Measurements from ENCODE around the gene PATE4.
A peak's percentile ranks its signal among the peaks of the same experiment; 100 is the strongest.
"Not testable (repeated sequence)": the region's sequence is repeated elsewhere in the genome, so short reads cannot be mapped to it uniquely, and the experiment has no call there.

Gene PATE4, protein sequence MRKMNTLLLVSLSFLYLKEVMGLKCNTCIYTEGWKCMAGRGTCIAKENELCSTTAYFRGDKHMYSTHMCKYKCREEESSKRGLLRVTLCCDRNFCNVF

GRCh38 chr11:125833016-125833415 lies at the start of gene PATE4:
Gene PATE4, plus strand, starts transcription at chr11:125833316. Its CDS starts 44 bp downstream, at chr11:125833360.
- DNase-seq, result no peak

DNA sequence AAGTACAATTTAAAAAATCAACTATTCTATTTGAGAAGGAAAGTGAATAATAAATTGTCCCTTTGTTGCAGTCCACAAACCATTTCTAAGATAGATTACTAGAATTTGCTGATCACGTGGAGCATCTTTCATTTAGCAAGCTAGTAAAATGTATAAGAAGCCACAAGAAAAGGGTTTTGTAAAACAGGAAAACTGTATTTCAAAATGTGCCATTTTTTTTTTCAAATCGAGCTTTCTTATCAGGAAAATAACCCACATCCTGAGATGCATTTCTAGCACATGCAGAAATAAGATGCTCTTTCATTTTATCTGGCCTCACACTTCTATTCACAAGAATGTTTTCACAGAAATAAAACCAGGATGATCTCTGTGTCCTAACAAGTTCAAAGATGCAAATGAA lies 48.4 kb upstream of the PATE4 start:
- DNase-seq, result no peak

DNA sequence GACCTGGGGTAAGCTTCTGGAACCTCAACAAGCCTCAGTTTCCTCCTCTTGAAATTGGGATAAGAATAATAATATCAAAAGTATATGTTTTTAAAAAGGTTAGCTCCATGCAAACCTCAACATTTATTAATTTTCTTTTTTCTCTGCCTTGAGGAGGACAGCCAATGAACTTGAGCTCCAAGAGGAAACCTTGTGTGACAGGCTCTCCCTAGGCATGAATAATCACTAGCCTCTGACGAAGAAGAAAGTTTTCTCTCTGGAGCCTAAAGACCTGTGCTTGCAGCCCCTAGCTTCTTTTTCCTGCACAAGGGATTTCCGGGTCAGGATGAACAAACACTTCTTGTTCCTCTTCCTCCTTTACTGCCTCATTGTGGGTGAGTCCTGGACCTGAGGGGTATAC lies 45.3 kb upstream of the PATE4 start, which contains the start of gene PATE3:
Gene PATE3, plus strand, starts transcription at position 301 of the 400 bp plus-strand sequence. Its CDS starts 25 bp downstream, at position 326.
- DNase-seq, result no peak

DNA sequence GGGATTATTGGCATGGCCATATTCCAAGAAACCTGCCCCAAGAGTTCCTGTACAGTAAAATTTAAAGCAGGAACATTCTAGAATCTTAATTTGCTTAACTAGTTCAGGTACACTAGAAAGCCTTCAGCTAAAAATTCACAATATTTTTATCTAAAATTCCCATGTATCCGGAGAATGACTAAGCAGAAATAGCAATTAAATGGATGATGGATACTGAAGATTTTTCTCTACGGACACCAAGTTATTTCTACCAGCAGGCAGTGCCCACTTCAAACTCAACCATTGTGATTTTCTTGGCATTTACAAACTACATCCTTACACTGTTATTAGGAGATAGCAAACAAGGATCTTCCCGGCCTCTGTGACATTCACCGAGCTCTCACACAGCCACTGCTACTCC lies 42.3 kb upstream of the PATE4 start:
- no peak for DNase-seq

DNA sequence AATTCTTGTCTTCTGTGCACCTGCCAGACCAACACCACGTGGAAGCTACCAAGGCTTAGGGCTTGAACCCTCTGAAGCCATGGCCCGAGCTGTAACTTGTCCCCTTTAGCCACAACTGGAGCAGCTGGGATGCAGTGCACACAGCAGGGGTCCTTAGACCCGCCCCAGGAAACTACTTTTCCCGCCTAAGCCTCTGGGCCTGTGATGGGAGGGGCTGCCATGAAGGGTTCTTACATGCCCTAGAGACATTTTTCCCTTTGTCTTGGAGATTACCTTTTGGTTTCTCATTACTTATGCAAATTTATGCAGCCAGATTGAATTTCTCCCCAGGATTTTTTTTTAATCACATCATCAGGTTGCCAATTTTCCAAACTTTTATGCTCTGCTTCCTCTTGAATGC lies 35.5 kb upstream of the PATE4 start:
- DNase-seq, result no peak

DNA sequence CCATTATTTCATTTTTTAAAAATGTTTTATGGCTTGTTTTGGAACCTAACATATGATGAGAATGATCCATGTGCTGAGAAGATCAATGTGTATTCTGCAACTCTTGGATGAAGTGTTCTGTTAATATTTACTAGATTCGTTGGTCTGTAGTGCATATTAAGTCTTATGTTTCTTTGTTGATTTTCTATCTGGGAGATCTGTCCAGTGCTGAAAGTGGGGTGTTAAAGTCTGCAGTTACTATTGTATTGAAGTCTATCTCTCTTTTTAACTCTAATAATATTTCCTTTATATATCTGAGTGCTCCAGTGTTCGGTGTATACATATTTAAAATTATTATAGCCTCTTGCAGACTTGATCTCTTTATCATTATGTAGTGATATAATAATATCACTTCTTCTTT lies 33.3 kb upstream of the PATE4 start:
- no peak for DNase-seq

DNA sequence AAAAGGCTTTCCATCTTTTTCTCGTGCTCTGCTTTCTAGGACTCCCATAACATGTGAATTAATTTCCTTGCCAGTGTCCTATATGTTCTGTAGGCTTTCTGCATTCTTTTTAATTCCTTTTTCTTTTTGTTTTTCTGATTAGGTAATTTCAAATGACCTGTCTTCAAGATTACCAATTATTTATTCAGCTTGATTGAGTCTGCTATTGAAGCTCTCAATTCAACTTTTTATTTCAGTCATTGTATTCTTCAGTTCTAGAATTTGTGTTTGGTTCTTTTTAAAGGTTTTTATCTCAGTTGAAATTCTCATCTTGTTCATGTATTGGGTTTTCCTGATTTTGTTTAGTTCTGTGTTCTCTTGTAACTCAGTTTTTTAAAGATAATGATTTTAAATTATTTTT lies 30.7 kb upstream of the PATE4 start:
- DNase-seq, result no peak

DNA sequence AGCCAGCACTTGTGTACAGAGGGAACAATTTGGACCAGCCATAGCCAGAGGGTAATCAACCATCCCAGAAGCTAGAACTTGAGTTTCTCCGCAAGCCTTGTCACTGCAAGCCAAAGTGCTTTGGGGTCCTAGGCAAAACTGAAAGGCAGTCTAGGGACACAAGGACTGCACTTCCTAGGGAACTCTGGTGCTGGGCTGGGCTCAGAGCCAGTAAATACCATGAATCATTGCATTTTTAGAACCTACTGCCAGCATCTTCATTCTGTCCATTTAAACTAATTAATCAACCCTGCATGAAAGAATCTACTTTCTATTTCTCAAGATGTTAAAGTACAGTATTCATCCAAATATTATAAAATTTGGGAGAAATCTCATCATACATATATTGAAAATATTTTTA lies 25.2 kb upstream of the PATE4 start:
- no peak for DNase-seq

GRCh38 chr11:125835748-125836147 lies 2.6 kb downstream of the PATE4 start:
- no peak for DNase-seq

DNA sequence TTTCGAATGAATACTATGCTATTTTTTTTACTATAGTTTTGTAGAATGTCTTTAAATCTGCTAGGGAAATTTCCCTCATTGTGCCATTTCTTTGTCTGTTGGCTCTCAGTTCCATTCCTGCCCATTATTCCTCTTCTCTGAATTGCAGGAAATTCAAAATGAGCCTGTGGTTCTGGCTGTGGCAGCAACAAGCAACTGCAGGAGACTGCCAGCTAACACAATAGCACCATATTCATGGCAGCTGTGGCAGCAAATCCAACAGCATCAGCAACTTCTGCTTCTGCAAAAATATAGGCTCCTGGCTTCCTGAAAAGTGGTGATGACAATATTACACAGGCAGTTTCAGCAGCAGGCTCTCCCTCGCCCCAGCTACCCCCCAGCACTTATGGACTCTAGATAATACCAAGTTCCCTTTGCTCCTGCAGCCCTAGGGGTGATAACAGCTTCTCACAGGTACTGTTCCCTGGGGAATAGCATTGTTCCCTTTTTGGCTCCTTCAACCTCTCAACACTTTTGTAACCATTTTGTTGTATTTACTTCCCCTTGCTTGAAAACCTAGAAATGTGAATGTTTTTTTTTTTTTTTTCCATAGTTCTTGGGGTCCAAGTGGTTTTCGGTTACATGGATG lies 9.3 kb downstream of the PATE4 start:
- no peak for DNase-seq

- no peak for DNase-seq
Measured at GRCh38 chr11:125846188-125846587, 13.1 kb downstream of the PATE4 start.

DNA sequence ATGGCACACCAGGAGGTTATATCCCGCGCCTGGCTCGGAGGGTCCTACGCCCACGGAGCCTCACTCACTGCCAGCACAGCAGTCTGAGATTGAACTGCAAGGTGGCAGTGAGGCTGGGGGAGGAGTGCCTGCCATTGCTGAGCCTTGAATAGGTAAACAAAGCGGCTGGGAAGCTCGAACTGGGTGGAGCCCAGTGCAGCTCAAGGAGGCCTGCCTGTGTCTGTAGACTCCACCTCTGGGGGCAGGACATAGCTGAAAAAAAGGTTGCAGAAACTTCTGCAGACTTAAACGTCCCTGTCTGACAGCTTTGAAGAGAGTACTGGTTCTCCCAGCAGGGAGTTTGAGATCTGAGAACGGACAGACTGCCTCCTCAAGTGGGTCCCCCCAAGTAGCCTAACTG lies 24.6 kb downstream of the PATE4 start:
- not testable (repeated sequence) for DNase-seq

GRCh38 chr11:125862786-125863185 lies 29.7 kb downstream of the PATE4 start:
- not testable (repeated sequence) for DNase-seq

GRCh38 chr11:125865354-125865753 lies 32.2 kb downstream of the PATE4 start:
- not testable (repeated sequence) for DNase-seq

DNA sequence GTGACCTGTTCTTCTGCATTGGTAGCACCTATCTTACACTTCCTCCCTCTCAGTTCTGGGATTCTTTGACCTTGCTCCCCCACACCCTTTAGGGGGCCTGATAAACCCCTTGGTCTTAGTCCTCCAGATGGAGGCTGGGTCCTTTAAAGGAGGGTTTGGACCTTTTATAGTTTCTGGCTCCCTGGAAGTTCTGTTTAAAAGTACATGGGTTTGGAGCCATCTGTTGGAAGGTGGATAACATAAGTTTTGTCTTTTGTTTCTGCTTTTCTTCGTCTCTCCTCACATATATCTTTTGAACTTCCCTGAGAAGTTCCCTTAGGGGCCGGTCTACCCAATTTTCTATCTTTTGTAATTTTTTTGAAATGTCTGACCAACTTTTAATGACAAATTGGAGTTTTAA lies 36.4 kb downstream of the PATE4 start:
- DNase-seq, result no peak

DNA sequence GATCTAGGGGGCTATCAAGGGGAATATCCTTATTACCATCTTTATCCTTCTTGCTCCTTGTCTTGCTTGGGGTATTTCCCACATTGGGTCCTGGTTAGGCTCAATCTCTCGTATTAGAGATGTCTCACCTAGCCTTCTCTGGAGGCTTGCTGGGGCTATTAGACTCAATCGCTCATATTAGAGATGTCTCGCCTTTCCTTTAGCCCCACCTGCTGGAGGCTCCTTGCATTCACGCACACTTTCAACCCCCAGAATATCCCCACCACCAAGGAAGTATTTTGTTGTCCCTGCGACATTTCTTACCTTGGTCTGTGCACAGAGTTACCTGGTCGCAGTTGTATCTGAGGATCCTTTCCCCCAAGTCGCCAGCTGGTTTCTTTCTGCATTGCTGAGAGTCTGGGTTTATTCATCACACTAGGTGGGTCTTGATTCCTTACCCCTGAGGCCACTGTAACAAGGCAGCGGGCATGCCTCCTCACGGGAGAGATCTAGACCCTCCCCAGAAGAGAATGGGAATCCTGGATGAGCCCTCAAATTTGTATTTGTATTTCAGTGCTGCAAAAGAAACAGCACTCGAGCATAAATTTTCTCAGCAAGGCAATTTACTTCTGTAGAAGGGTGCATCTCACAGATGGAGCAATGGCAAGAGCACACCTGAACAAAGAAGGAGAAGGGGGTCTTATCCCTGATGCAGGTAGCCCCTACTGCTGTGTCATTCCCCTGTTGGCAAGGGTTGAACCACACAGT lies 38.4 kb downstream of the PATE4 start:
- DNase-seq, result no peak

- no peak for DNase-seq
Measured at GRCh38 chr11:125872138-125872491, 39.0 kb downstream of the PATE4 start.

- no peak for DNase-seq
Measured at GRCh38 chr11:125873881-125874555, 40.9 kb downstream of the PATE4 start.

GRCh38 chr11:125874556-125875124 lies 41.5 kb downstream of the PATE4 start:
- DNase-seq, result peak; percentile 31

- no peak for DNase-seq
Measured at GRCh38 chr11:125881291-125881690, 48.2 kb downstream of the PATE4 start.

GRCh38 chr11:125883375-125883774 lies 50.3 kb downstream of the PATE4 start:
- DNase-seq, result no peak

DNA sequence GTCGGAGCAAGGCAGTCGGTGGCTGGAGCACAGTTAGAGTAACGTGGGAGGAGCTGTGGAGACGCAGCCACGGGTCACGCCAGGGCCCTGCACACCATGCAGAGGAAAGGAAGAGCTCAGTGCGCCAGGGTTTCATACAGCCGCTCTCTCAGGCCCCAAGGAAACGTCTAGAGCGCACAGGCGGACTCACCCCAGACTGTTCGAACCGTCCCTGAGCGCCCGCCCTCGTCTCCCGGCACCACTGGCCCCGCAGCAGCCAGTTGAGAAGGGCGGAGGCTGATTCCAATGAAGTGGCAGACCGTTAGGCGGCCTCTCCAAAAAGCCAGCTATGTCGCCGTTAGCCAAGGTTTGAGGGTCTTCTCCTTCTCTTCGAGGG lies 53.9 kb downstream of the PATE4 start:
- peak; percentile 25 for DNase-seq
